SK-N-SH treated with all-trans-retinoic acid at 6 μM for 48 hours (cell line): Measurements from ENCODE around the gene FAM114A1.

Experiments used
- ATAC-seq: fragments of 200-7000 bp; cut with Tn5 transposase; 3 replicates; pipeline ENCODE4 v1.9.1; 2020; ENCODE audit warnings: mild to moderate bottlenecking, moderate library complexity
- BACH2 ChIP-seq: fragments of 250-450 bp; sonication (Bioruptor Pico); IDR thresholded peaks from 2 replicates; pipeline ENCODE4 v1.9.0; 2021; ENCODE audit warnings: mild to moderate bottlenecking, borderline replicate concordance
- CSDC2 ChIP-seq: fragments of 250-450 bp; sonication (Bioruptor Pico); IDR thresholded peaks from 2 replicates; pipeline ENCODE4 v1.5.0; 2020; ENCODE audit warnings: mild to moderate bottlenecking, moderate library complexity
- CSRNP3 ChIP-seq: fragments of 250-450 bp; sonication (Bioruptor Pico); IDR thresholded peaks from 2 replicates; pipeline ENCODE4 v1.5.1; 2021; ENCODE audit warnings: mild to moderate bottlenecking, moderate library complexity
- ESRRG ChIP-seq: fragments of 250-450 bp; sonication (Bioruptor Pico); IDR thresholded peaks from 2 replicates; pipeline ENCODE4 v1.6.1; 2021; ENCODE audit warnings: mild to moderate bottlenecking
- GLIS3 ChIP-seq: fragments of 250-450 bp; sonication (Bioruptor Pico); IDR thresholded peaks from 2 replicates; pipeline ENCODE4 v1.5.0; 2020; ENCODE audit warnings: mild to moderate bottlenecking, moderate library complexity
- ISL1 ChIP-seq: fragments of 250-450 bp; sonication (Bioruptor Pico); IDR thresholded peaks from 2 replicates; pipeline ENCODE4 v2.1.2; 2022; ENCODE audit warnings: mild to moderate bottlenecking, moderate library complexity
- OSR1 ChIP-seq: fragments of 250-450 bp; sonication (Bioruptor Pico); IDR thresholded peaks from 2 replicates; pipeline ENCODE4 v1.8.0; 2022; ENCODE audit warnings: moderate library complexity, mild to moderate bottlenecking, inconsistent platforms
- PATZ1 ChIP-seq: fragments of 250-450 bp; sonication (Bioruptor Pico); IDR thresholded peaks from 2 replicates; pipeline ENCODE4 v1.8.0; 2020; ENCODE audit warnings: mild to moderate bottlenecking, moderate library complexity, borderline replicate concordance
- RARB ChIP-seq: fragments of 250-450 bp; sonication (Bioruptor Pico); IDR thresholded peaks from 2 replicates; pipeline ENCODE4 v1.8.0; 2021; ENCODE audit warnings: mild to moderate bottlenecking, moderate library complexity
- TCF4 ChIP-seq: fragments of 250-450 bp; sonication (Bioruptor Pico); IDR thresholded peaks from 2 replicates; pipeline ENCODE4 v1.8.0; 2021; ENCODE audit warnings: mild to moderate bottlenecking, moderate library complexity, borderline replicate concordance
- TSHZ2 ChIP-seq: fragments of 250-450 bp; sonication (Bioruptor Pico); IDR thresholded peaks from 2 replicates; pipeline ENCODE4 v1.5.0; 2020; ENCODE audit warnings: mild to moderate bottlenecking, moderate library complexity
- ZC3H10 ChIP-seq: fragments of 250-450 bp; sonication (Bioruptor Pico); IDR thresholded peaks from 2 replicates; pipeline ENCODE4 v1.5.1; 2021; ENCODE audit warnings: mild to moderate bottlenecking, moderate library complexity
- ZFP3 ChIP-seq: fragments of 250-450 bp; sonication (Bioruptor Pico); IDR thresholded peaks from 2 replicates; pipeline ENCODE4 v1.5.0; 2020; ENCODE audit warnings: mild to moderate bottlenecking, moderate library complexity
- ZFP30 ChIP-seq: fragments of 450-650 bp; formaldehyde crosslinking; IDR thresholded peaks from 2 replicates; pipeline ENCODE4 v1.5.0; 2022; ENCODE audit warnings: mild to moderate bottlenecking, moderate library complexity
- ZNF565 ChIP-seq: fragments of 450-650 bp; formaldehyde crosslinking; conservative IDR thresholded peaks from 2 replicates; pipeline ENCODE4 v1.5.0; 2020; ENCODE audit warnings: low read depth, mild to moderate bottlenecking, moderate library complexity
- ZNF70 ChIP-seq: fragments of 450-650 bp; formaldehyde crosslinking; IDR thresholded peaks from 2 replicates; pipeline ENCODE4 v1.5.0; 2020; ENCODE audit warnings: mild to moderate bottlenecking, moderate library complexity
- TF ChIP-seq, protein P1 (sequence below): fragments of 250-450 bp; sonication (Bioruptor Pico); IDR thresholded peaks from 2 replicates; pipeline ENCODE4 v1.8.0; 2021; ENCODE audit warnings: low read depth, mild to moderate bottlenecking, moderate library complexity, borderline replicate concordance
- TF ChIP-seq, protein P2 (sequence below): fragments of 250-450 bp; sonication (Bioruptor Pico); IDR thresholded peaks from 2 replicates; pipeline ENCODE4 v1.5.1; 2020; ENCODE audit warnings: low read depth, mild to moderate bottlenecking, moderate library complexity

The FAM114A1 gene

DNA sequence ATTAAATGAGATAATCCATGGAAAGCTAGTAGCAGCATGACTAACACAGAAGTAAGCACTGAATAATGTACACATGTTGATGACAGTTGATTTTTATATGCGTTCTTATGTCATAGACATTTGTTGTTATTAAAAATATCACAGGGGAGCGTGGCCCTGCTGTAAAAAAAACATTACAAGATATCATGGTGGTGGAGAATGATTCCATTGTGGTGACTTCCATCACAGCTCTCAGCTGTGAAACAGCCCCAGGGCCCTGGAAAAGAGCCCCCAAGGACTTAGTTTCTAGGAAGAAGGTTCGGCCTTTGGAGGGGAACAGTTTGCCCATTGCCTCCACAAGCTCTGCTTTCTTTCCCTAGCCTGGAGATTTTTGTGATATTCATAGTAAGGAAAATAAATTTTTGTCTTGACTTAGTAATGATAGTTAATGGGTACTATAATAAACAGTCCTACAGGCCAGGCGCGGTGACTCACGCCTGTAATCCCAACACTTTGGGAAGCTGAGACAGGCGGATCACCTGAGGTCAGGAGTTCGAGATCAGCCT is 49.9 kb downstream of the FAM114A1 start:
- TF ChIP-seq ZFP3 (CRISPR knock-in tag): no peak
- TF ChIP-seq, all 23 proteins: peak for 0
- no peak for ATAC-seq

DNA sequence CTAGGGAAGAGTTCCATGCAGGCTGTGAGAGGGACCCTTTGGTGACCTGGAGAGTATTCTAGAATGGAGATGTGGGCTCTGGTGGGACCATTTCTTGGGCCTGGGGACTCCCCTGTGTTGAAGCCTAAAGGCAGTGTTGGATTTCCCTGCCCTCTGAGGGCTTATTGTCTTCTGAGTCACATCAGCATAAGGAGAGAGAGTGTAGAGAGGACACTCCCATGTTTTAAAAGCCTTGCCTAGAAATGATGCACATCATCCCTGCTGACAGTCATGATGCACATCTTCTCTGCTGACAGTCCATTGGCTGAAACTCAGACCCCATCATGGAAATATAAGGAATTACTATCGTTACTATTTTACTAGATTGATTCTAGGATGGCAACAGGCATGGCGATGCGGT is 51.9 kb downstream of the FAM114A1 start:
- TF ChIP-seq OSR1 (CRISPR knock-in tag) (no peak), ZNF565 (CRISPR knock-in tag) (no peak), GLIS3 (CRISPR knock-in tag) (no peak), TSHZ2 (CRISPR knock-in tag) (no peak)
- TF ChIP-seq, protein P1, sequence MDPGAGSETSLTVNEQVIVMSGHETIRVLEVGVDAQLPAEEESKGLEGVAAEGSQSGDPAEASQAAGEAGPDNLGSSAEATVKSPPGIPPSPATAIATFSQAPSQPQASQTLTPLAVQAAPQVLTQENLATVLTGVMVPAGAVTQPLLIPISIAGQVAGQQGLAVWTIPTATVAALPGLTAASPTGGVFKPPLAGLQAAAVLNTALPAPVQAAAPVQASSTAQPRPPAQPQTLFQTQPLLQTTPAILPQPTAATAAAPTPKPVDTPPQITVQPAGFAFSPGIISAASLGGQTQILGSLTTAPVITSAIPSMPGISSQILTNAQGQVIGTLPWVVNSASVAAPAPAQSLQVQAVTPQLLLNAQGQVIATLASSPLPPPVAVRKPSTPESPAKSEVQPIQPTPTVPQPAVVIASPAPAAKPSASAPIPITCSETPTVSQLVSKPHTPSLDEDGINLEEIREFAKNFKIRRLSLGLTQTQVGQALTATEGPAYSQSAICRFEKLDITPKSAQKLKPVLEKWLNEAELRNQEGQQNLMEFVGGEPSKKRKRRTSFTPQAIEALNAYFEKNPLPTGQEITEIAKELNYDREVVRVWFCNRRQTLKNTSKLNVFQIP (CRISPR knock-in tag): no peak
- ATAC-seq: no peak

DNA sequence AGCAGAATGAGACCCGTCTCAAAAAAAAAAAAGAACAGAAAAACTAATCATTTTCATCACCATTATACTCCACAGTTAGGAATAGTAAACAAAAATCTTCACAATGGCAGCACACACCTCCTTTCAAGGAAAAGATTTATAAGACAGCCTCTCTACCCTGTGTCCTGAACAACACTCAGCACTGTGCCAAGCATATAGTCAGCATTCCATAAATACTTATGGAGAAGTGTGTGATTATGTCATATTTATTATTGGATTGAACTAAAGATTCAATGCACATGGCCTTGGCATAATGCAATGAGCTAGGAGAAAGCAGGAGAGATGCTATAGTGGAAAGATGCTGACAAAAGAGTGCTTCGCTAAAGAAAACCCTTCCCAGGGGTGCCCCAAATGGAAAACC is 52.6 kb downstream of the FAM114A1 start:
- TF ChIP-seq ZFP30 (CRISPR knock-in tag) (no peak), ZC3H10 (CRISPR knock-in tag) (no peak), CSDC2 (CRISPR knock-in tag) (no peak), RARB (CRISPR knock-in tag) (no peak), ESRRG (CRISPR knock-in tag) (no peak), CSRNP3 (no peak), TSHZ2 (CRISPR knock-in tag) (no peak), ZNF565 (CRISPR knock-in tag) (no peak), BACH2 (CRISPR knock-in tag) (no peak), ISL1 (no peak), TCF4 (no peak), PATZ1 (CRISPR knock-in tag) (no peak), ZNF70 (CRISPR knock-in tag) (no peak)
- TF ChIP-seq, protein P2, sequence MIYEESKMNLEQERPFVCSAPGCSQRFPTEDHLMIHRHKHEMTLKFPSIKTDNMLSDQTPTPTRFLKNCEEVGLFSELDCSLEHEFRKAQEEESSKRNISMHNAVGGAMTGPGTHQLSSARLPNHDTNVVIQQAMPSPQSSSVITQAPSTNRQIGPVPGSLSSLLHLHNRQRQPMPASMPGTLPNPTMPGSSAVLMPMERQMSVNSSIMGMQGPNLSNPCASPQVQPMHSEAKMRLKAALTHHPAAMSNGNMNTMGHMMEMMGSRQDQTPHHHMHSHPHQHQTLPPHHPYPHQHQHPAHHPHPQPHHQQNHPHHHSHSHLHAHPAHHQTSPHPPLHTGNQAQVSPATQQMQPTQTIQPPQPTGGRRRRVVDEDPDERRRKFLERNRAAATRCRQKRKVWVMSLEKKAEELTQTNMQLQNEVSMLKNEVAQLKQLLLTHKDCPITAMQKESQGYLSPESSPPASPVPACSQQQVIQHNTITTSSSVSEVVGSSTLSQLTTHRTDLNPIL: no peak
- peak; percentile 62 for ATAC-seq
